NCI-H524 treated with DMSO at 0.1 percent for 48 hours (cell line): ENCODE measurements around the gene NINL.

Experiments used
- DNase-seq: peaks from one replicate; lab custom pipeline; 2025; lab: John Stamatoyannopoulos, UW

Gene NINL

DNA sequence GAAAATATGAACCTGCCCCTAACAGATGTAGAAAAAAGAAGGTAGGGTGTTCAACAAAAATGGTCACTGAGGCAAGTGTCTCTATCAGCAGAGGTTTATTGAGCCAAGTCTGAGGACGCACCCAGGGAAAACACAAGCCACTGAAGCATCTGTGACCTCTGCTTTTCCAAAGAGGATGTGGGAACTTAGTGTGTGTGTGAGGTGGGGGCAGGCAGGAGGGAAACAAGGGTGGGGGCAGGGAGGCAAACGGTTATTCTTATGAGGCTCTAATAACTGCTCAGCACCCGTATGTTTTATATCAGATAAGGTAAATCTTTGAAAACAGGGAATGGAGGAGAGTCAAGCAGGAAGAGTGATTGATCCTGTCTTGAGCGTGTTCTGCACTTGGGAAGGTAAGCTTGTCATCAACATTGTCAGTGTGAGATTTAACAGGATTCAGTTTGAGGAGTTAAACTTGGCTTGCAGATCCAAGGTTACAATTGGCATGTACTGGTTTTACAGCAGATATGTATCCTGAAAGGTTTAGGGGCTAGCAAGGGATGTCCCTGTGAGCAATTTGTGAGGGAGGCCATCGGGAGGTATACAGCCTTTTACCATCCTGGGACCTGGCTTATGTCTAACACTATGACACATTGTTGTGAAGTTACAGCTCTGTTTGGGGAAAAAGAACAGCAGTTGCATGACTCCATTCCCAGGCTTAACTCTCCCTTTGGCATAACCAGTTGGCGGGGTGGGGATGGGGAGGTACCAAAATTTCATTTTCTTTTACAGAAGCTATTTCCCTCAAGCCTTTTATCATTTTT lies 33.7 kb downstream of the NINL start:
- DNase-seq, result no peak

DNA sequence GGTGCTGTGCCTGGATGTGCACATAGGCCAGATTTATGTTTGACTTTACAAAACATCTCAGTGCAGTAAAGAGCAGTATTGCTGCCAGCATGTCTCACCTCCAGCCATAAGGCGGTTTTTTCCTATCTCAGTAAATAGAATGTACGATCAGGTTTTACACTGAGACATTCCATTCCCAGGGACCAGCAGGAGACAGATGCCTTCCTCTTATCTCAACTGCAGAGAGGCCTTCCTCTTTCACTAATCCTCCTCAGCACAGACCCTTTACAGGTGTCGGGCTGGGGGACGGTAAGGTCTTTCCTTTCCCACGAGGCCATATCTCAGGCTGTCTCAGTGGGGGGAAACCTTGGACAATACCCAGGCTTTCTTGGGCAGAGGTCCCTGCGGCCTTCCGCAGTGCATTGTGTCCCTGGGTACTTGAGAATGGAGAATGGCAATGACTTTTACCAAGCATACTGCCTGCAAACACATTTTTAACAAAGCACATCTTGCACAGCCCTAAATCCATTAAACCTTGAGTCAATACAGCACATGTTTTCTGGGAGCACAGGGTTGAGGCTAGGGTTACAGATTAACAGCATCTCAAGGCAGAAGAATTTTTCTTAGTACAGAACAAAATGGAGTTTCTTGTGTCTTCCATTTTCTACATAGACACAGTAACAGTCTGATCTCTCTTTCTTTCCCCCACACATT lies 34.5 kb downstream of the NINL start:
- DNase-seq, result peak; percentile 32

DNA sequence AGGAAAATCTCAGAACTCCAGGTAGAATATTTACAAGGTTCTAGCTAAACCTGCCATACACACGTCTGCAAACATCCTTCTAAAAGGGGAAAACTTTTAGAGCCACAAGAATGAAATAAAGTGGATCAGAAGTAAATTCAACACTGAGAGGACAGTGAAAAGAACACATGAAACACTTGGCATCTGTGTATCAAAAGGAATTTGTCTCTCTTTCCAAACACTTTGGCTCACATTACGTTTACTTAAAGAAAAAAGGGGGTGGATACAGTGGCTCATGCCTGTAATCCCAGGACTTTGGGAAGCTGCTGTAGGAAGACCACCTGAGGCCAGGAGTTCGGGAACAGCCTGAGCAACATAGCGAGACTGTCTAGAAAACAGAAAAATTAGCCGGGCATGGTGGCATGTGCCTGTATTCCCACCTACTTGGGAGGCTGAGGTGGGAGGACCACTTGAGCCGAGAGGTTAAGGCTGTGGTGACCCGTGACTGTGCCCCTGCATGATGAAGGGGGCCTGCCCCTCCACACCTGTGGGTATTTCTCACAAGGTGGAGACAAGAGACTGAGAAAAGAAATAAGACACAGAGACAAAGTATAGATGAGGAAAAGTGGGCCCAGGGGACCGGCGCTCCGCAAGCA lies 35.4 kb downstream of the NINL start:
- no peak for DNase-seq

DNA sequence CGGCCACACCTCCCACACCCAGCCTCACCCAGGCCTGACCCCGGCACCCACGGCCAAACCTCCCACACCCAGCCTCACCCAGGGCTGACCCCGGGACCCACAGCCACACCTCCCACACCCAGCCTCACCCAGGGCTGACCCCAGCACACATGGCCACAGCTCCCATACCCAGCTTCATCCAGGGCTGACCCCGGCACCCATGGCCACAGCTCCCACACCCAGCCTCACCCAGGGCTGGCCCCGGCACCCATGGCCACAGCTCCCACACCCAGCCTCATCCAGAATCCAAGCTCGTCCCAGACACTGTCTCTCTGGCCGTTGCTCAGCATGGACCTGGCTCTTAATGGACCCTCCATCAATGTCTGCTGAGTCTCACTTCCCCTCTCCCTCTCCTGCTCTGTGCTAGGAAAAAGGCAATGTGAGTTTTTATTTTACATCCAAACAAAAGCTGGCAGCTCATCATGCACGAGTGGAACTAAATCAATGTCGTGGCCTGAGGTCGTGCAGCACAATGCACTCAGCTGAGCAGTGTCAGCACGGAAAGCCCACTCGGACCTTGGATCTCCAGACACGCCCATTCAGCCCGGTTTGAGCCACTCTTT lies 36.1 kb downstream of the NINL start:
- DNase-seq, result no peak

DNA sequence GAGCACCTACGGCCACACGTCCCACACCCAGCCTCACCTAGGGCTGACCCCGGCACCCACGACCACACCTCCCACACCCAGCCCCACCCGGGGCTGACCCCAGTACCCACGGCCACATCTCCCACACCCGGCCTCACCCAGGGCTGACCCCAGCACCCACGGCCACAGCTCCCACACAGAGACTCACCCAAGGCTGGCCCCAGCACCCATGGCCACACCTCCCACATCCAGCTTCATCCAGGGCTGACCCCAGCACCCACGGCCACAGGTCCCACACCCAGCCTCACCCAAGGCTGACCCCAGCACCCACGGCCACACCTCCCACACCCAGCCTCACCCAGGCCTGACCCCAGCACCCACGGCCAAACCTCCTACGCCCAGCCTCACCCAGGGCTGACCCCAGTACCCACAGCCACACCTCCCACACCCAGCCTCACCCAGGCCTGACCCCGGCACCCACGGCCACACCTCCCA lies 36.7 kb downstream of the NINL start:
- DNase-seq, result no peak

DNA sequence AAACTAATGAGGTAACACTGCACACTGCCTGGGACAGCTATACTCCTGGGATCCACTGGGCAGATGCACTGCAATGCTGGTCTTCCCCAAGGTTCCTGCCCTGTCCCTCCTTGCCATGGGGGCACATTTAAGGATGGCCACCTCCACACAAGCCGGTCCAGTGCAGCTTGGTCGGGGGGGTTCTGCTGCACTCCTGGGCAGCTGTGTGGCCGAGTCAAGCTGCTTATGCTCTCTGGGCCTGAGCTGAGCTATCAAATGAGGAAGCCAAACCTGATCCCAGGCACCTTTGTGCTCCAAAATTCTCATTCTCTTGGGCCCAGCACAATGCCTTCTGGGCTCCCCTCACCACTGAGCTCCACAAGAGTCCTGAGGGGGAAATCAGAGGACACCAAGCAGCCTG lies 37.3 kb downstream of the NINL start:
- DNase-seq, result no peak

DNA sequence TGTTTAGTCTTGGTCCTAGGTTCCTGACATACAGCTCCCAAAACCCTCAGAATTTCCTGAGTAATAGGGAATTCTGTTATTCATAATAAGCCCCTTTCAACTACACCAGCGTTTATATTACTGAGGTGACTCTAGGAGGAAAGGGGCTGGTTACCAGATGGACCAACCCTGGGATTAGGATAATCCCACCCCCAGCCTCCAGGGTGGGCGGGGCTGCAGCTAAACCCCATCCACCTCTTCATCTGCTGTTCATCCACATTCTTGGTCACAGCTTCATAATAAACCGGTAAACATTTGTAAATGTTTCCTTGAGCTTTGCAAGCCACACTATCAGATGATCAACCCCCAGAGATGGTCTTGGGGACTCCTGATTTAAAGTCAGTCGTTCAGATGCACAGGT lies 38.3 kb downstream of the NINL start:
- DNase-seq, result peak; percentile 69

DNA sequence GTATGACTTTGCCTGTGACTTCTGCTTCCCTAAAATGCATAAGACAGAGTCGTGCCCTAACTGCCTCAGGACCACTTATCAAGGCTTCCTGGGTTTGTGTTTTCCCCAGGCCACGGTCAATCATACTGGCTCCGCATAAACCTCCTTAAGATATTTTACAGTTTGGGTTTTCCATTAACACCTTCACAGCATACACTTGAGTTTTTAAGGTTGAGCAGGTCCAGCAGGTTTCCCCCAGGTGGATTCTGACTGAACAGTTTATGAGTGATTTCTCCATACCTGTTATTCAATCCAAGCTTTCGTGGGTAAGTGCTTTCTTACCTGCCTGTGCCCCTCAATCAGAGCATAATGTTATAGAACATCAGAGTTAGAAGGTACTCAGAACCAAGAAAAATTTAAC lies 39.3 kb downstream of the NINL start:
- no peak for DNase-seq

DNA sequence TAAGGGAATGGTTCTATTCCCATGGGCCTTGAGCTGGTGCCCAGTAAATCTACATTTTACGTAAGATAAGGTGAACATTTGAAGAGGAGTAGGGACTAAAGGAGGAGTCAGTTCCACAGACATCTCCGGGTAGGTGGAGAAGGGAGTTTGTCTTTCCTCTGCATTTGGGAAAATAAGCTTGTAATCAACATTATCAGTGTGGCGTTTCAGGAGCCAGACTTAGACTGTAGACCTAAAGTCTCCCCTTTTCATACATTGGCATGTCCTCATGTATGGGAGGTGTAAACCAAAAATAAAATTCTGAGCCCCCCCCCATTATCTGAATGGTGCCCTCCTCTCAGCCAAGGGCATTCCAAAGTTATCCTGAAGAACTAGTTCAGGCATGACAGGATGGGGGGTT lies 40.2 kb downstream of the NINL start:
- DNase-seq, result no peak

DNA sequence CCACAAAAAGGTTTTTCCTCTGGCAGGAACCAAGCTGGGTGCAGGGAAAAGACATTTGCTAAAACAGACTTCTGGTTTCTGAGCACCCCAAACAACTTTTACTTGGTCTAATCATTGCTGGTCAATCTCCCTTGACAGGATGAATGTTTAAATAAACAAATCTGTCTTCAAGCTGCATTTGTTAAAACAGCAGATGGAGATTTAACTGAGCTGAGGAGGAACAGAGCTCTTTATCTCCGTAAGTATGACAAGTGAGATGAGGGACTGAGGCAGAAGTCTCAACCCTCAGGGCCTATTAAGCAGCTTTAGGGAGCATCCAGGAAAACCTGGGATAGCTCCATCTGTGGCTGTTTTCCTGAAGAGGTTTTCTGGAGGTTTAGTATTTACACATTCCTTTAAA lies 40.6 kb downstream of the NINL start:
- DNase-seq, result peak; percentile 96

DNA sequence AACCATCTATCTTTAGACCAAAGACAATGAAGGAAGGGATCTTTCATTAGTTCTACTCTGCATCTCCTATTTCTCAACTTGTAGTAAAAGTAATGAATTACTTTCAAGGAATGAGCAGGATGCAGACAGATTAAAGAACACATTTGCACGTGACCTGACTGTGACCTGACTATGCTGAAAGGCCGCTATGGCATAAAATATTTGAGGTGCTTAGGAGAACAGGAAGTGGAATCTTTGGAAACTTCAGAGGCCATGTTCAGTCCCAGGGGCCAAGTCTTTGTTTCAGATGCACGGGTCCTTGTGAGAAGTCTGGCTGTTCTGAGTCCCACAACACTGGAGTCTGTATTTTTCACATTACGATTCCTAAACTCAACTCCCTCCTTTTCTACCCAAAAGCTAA lies 41.0 kb downstream of the NINL start:
- DNase-seq, result no peak

DNA sequence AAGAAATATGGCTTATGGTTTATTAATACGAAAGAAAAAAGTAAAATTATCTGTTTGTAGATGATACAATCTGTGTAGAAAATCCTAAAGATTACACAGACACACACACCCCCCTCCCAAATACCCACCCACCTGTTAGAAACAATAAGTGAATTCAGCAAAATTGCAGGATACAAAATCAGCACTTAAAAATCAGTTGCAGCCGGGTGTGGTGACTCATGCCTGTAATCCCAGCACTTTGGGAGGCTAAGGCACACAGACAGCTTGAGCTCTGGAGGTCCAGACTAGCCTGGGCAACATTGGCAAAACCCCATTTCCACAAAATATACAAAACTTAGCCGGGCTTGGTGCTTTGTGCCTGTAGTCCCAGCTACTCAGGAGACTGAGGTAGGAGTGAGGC lies 42.3 kb downstream of the NINL start:
- DNase-seq, result no peak

DNA sequence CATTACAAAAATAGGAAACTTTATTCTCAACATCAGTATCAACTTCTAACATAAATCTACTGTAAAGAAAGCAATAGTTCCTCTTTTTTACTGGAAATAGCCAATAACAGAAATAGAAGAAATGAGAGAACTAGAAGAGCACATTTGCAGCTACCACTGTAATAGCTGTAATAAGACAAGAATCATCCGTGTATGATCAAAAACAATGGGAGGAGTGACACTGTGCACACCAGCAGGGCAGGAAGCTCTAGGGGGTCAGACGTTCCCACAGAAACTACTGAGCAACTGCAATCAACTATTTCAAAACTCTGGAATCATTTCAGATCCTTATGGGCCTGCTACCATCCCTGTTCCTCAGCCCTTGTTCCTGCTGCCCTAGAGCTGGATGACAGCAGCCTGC lies 43.7 kb downstream of the NINL start:
- DNase-seq, result no peak

DNA sequence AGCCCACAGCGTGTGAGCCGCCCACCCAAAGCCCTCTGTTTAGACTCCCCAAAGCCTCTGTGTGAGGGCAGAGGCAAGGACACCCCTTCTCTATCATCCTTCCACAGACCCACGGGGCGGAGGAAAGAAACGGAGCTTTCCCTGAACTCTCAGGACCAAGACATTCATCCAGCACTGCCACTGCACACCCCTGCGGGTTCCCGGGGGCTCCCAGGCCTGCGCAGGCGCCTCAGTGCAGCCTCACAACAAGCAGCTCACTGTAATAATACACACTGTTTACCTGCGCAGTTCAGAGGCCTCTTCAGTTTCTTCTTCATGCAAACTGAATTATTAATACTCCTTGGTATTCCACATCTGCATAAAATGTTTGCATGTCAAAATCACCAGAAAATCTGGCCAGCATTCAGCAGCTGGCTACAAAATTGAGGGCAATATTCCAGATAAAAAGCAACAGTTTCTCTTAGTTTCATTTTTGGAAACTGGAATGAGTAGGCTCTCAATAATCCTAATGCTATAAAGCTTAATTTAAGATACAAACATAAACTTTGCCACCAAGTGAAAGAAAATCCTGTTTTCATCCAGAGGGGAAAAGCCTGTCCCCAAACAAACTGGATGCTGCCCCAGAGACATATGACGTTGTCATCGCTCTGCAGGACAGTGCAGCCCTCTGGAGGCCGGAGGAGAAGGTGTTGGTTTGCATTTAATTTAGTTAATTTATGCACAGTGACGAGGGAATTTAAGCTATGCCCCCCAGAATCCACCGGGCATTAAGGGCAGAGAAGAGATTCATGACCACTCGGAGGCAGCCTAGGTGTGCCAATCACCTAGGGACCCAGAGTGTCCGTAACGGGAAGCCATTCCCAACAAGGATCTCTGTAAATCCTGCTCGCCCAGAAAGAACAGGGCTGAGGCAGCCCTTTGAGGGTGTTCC lies 45.3 kb downstream of the NINL start:
- no peak for DNase-seq

DNA sequence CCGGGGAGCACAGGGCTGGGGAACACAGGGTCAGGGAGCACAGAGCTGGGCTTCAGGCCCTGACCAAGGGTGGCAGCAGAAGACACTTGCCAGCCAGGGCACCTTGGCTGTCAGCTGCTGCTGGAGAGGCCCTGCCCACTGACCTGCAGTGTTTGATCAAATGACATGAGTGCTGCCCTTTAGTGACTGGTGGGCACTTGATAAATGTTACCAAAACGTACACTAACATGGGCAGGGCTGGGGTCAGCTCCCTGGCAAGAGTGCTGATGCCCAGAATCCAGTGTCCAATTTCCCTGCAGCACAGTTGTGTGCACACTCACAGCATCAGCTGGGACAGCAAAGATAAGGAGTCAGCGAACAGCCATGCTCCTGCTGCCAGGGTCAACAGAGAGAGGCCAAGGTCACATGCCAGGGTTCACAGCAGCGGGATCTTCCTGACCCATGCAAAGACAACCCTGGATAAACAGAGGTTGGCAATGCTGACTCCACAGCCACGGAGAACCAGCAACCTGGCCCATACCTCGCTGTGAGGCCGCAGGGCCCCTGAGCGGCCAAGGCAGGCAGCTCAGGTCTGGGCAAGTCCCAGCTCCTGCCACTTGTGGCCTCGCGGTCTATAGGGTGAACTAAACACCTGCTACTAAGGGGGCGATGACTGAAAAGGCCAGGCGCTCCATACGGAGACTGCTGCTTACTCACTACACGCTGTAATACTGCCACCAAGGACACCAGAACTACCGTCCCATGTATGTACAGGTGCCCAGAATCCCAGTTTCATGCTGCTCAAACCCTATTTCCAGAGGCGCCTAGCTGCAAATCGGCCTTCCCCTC lies 46.3 kb downstream of the NINL start:
- DNase-seq, result no peak

DNA sequence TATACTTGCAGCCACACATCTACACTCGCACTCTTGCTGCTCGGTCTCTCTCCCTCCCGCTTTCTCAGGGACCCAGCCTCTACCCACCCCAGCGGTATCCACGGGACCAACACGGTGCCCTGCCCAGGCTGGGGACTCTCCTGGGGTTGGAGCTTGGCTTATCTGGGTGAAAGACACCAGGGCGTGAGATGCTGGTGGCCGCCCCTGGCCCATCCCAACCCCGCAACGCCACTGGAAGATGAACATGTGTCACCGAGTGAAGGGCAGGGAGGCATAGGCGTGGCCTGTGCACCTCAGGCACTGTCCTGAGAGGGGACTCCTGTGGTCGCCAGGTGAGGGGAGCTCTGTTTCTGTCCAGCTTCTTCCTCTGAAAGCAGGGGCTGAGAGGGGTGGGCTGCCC lies 47.4 kb downstream of the NINL start:
- DNase-seq, result no peak

DNA sequence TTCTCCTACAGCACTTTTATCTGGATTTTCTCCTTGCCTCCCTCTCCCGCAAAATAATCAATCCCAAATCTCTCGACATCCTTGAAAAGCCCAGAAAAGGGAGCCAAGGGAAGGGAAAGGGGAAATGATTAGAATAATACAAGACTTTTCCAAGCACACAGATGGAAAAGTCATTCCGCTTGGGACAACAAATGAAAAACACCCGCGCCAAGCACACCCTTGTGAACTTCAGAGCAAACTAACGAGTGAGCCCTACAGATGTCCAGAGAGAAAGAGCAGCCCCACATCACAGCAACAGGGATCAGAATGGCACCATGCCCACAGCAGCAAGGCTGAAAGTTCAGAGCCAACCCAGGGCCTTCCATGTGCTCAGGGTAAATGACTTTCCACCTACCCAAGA lies 49.6 kb downstream of the NINL start:
- DNase-seq, result no peak

DNA sequence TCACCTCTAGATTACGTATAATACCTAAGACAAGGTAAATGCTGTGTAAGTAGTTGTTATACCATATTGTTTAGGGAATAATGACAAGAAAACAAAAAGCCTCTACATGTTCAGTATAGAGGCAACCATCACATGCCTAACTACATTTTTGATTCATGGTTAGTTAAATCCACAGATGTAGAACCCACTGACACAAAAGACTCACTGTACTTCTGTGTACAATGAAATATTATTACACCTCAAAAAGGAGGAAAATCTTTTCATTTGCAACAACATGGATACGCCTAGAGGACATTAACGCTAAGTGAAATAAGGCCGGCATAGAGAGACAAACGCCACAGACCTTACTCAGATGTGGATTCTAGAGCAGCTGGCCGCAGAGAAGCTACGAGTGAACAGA lies 50.5 kb downstream of the NINL start:
- DNase-seq, result no peak

DNA sequence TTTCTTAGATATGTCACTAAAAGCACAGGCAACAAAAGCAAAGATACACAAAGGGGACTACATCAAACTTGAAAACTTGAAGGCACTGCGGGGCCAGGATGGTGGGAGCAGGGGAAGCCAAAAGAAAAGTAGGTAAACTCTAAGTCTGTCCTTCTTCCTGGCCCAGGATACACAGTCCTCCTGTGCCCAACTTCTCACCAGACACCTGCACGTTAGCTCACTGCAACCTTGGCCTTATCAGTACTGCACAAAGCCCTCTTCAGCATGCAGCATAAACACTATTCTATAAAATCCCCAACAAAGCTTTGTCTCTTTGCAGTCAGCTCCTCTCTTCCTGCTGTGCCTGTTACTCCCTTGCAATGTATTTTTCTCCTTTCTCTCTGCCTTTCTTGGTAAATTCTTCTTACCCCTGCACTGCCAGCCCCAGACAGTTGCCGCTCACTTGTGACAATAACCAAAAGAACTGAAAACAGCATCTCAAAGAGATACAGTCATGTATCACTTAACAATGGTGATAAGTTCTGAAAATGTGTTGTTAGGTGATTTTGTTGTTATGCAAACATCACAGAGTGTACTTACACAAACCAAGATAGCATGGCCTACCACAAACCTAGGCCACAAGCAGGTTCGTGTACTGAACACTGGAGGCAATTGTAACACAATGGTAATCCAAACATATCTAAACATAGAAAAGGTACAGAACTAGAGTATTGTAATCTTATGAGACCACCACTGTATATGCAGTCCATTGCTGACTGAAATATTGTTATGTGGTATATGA lies 51.2 kb downstream of the NINL start:
- DNase-seq, result no peak

DNA sequence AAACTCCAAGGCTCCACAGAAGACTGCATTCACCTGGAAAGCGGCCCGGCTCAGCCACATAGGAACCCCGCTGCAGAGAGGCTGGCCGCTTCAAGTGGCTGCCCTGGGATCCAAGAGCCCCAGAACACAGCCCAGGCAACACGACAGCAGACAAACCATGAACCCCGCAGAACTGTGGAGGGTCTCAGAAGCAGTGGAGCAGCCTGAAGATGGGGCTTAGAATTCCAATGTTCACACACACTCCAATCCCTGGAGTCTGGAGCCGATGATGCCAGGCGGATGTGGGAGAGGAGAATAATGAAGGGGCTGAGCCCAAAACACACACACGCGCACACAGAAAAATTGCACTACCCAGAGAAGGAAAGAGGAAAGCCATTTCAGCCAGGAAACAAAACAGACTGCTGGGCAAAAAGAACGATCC lies 52.4 kb downstream of the NINL start:
- DNase-seq, result no peak
